ENCODE results near the gene NRBP1. TPM values are rescaled to one million over a fixed set of nuclear protein-coding genes. Genes with fewer than 3 reads are reported as not detected.

The NRBP1 gene
- total and polyA plus RNA-seq, 2 of the 4 experiments (the other 2 are of a cell fraction), result 120 to 155 TPM

DNA sequence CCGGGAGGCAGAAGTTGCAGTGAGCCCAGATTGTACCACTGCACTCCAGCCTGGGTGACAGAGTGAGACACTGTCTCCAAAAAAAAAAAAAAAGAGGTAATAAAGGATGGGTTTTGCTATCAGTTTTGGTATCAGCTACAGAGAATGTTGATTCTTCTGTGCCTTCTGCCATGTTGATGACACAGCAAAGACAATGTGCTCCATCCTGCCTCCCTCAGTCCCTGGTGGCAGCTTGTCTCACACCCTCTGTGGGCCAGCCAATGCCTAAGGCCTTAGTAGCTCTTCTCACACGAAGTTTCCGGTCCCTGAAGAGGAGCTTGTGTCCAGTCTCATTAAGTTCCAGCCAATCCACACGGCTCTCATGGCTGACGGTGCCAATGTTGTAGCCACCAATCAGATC, 43.5 kb downstream of the NRBP1 start:
- in situ Hi-C loops (cut with MboI; ENCODE audit: low sequenced_read_pairs) (no loop called here), dilution Hi-C loops (cut with HindIII; ENCODE audit: low sequenced_read_pairs, unreplicated experiment) (no loop called here), intact Hi-C loops (cut with micrococcal nuclease) (no loop called here)
- Histone ChIP-seq H2BK20ac (ENCODE audit: low read depth, low read length) (no peak overlapping the region), H3K4ac (ENCODE audit: low read depth, low read length) (no peak overlapping the region), H4K5ac (ENCODE audit: low read depth, low read length) (no peak overlapping the region), H2AFZ (replicated peaks; ENCODE audit: low read length, poor library complexity) (no peak overlapping the region), H3K27ac (ENCODE audit: insufficient read depth, low read length) (no peak overlapping the region), H3K9ac (ENCODE audit: low read depth, low read length) (no peak overlapping the region), H2BK120ac (ENCODE audit: low read depth, low read length) (no peak overlapping the region), H2AK5ac (ENCODE audit: low read depth, low read length) (no peak overlapping the region), H3K4me3 (ENCODE audit: insufficient read depth, low read depth, low read length) (no peak overlapping the region), H3K23ac (ENCODE audit: low read depth, low read length) (no peak overlapping the region), H3K4me2 (ENCODE audit: low read depth, low read length) (no peak overlapping the region), H4K91ac (ENCODE audit: insufficient read depth, low read depth, low read length) (no peak overlapping the region), H3K27me3 (ENCODE audit: control insufficient read depth, insufficient read depth, low read length) (no peaks in the 10 kb centered on the region), H2BK5ac (ENCODE audit: low read depth, low read length, poor library complexity, severe bottlenecking) (no peak overlapping the region), H3K79me1 (ENCODE audit: low read depth in 1 of 2, low read length in 2 of 2) (no peaks in the 10 kb centered on the region), H3K9me1 (ENCODE audit: insufficient read depth, low read length) (peaks cover 2% of the 10 kb centered on the region; the same call in 1 of the 2 replicates), H2AK9ac (replicated peaks; ENCODE audit: low read depth, low read length, poor library complexity) (no peak overlapping the region), H4K20me1 (ENCODE audit: insufficient read depth, low read length) (no peaks in the 10 kb centered on the region), H4K8ac (ENCODE audit: low read depth in 2 of 2, low read length in 2 of 2) (no peak overlapping the region), H3K14ac (replicated peaks; ENCODE audit: low read depth, low read length) (no peak overlapping the region), H3K9me3 (ENCODE audit: control insufficient read depth, insufficient read depth, low read length) (no peaks in the 10 kb centered on the region), H3K36me3 (ENCODE audit: control insufficient read depth, insufficient read depth, low read length) (peaks cover 22% of the 10 kb centered on the region), H3K56ac (ENCODE audit: extremely low read depth, insufficient read depth, low read length) (no peak overlapping the region), H3K18ac (ENCODE audit: low read depth, low read length) (no peak overlapping the region), H3K4me1 (ENCODE audit: control insufficient read depth, insufficient read depth, low read length) (no peaks in the 10 kb centered on the region), H2BK15ac (ENCODE audit: low read depth, low read length) (no peak overlapping the region)
- 86% methylated on average over 1 of the region's 5 CpGs; no CpG with 5 or more reads in 1 of the 2 experiments for WGBS, 2 experiments (ENCODE audit: extremely low coverage in 2 of 2, insufficient read length in 1 of 2)
- no peak for TF ChIP-seq CEBPB (IDR thresholded peaks at IDR 0.05; ENCODE audit: low read depth, low read length)
- TF ChIP-seq CTCF (conservative IDR thresholded peaks at IDR 0.05; ENCODE audit: low read depth, low read length), result no peak
- TF ChIP-seq CHD1 (IDR thresholded peaks at IDR 0.05; ENCODE audit: low read depth, low read length), result no peak
- TF ChIP-seq FOS (IDR thresholded peaks at IDR 0.05; ENCODE audit: low read depth, low read length), result no peak
- TF ChIP-seq MXI1 (IDR thresholded peaks at IDR 0.05; ENCODE audit: borderline replicate concordance, low read depth, low read length), result no peak
- TF ChIP-seq MAFK (IDR thresholded peaks at IDR 0.05; ENCODE audit: low read depth, low read length), result no peak
- TF ChIP-seq RFX5 (IDR thresholded peaks at IDR 0.05; ENCODE audit: low read depth, low read length), result no peak
- no peak for TF ChIP-seq ELK1 (IDR thresholded peaks at IDR 0.05; ENCODE audit: borderline replicate concordance, low read depth, low read length)
- TF ChIP-seq MAZ (IDR thresholded peaks at IDR 0.05; ENCODE audit: borderline replicate concordance, low read depth, low read length), result no peak
- TF ChIP-seq RCOR1 (IDR thresholded peaks at IDR 0.05; ENCODE audit: insufficient replicate concordance, low read length), result no peak
- TF ChIP-seq, protein P1, sequence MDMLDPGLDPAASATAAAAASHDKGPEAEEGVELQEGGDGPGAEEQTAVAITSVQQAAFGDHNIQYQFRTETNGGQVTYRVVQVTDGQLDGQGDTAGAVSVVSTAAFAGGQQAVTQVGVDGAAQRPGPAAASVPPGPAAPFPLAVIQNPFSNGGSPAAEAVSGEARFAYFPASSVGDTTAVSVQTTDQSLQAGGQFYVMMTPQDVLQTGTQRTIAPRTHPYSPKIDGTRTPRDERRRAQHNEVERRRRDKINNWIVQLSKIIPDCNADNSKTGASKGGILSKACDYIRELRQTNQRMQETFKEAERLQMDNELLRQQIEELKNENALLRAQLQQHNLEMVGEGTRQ (IDR thresholded peaks at IDR 0.05; ENCODE audit: low read depth, low read length), result no peak
- TF ChIP-seq NFE2L2 (IDR thresholded peaks at IDR 0.05; ENCODE audit: low read depth, low read length), result no peak
- DNase-seq (no peak), ATAC-seq (ENCODE audit: low read depth) (no peak)
- BruUV-seq (replicated peaks), result no TSS peak
- POLR2A ChIA-PET (ENCODE audit: unreplicated experiment), result no interaction called here
- CTCF ChIA-PET, result no interaction called here

Data from IMR-90 (cell line).